AG09309 (cell line): ENCODE measurements around the gene LYVE1.

Experiments
- DNase-seq: peaks from one replicate; pipeline ENCODE4 v3.0.0-alpha.2; 2010; ENCODE audit warnings: low read depth
- H3K4me3 ChIP-seq: 2 replicates; pipeline ENCODE4 v1.5.1; 2011; ENCODE audit warnings: mild to moderate bottlenecking, low read depth, low read length, moderate library complexity; ENCODE audit not compliant: control insufficient read depth
- TF ChIP-seq, protein P1 (sequence below): IDR thresholded peaks from 2 replicates; pipeline ENCODE4 v1.5.1; 2011; ENCODE audit warnings: mild to moderate bottlenecking, low read depth, low read length, inconsistent platforms; ENCODE audit not compliant: insufficient read depth, control insufficient read depth; ENCODE audit errors: missing control alignments

Gene LYVE1

GRCh38 chr11:10606536-10607208 is 38.2 kb upstream of the LYVE1 start:
- DNase-seq, result peak; percentile 28
- TF ChIP-seq, protein P1, sequence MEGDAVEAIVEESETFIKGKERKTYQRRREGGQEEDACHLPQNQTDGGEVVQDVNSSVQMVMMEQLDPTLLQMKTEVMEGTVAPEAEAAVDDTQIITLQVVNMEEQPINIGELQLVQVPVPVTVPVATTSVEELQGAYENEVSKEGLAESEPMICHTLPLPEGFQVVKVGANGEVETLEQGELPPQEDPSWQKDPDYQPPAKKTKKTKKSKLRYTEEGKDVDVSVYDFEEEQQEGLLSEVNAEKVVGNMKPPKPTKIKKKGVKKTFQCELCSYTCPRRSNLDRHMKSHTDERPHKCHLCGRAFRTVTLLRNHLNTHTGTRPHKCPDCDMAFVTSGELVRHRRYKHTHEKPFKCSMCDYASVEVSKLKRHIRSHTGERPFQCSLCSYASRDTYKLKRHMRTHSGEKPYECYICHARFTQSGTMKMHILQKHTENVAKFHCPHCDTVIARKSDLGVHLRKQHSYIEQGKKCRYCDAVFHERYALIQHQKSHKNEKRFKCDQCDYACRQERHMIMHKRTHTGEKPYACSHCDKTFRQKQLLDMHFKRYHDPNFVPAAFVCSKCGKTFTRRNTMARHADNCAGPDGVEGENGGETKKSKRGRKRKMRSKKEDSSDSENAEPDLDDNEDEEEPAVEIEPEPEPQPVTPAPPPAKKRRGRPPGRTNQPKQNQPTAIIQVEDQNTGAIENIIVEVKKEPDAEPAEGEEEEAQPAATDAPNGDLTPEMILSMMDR, result no peak
- no peak overlapping the region for H3K4me3 ChIP-seq

GRCh38 chr11:10605941-10606381 is 37.5 kb upstream of the LYVE1 start:
- no peak overlapping the region for H3K4me3 ChIP-seq
- TF ChIP-seq, protein P1, result no peak
- peak; percentile 28 for DNase-seq

DNA sequence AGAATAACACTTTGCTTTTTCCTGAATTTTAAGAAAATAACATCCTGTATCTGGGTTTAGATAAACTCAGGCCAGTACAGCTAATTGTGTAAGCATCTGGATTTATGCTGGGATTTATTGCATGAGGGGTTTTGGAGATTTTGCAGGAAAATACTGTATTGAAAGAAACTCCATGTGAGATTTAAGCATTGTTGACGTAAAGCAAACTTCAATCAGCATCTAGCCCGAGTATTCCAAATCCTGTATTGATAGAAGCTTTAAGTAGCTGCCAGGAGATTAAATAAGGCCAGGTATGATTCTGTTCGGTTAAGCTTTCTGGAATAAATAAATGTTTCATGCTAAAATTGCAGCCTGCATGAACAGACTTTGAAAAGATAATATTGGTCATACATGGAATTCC is 36.3 kb upstream of the LYVE1 start:
- TF ChIP-seq, protein P1, result no peak
- no peak for DNase-seq
- no peak overlapping the region for H3K4me3 ChIP-seq

- no peak for DNase-seq
- TF ChIP-seq, protein P1, result no peak
- H3K4me3 ChIP-seq, result no peak overlapping the region
Measured at GRCh38 chr11:10604340-10604748, 35.9 kb upstream of the LYVE1 start.

- TF ChIP-seq, protein P1, result no peak
- H3K4me3 ChIP-seq, result no peak overlapping the region
- no peak for DNase-seq
Measured at GRCh38 chr11:10603721-10604297, 35.3 kb upstream of the LYVE1 start.

- TF ChIP-seq, protein P1, result no peak
- H3K4me3 ChIP-seq, result no peak overlapping the region
- DNase-seq, result no peak
Measured at GRCh38 chr11:10602945-10603344, 34.5 kb upstream of the LYVE1 start.
